ENCODE results near the gene SDK2. TPM values are rescaled to one million over a fixed set of nuclear protein-coding genes. Genes with fewer than 3 reads are reported as not detected.

Gene SDK2
- total and polyA plus RNA-seq, 2 of the 4 experiments (the other 2 are of a cell fraction), result under 0.01 to 0.03 TPM

GRCh38 chr17:73611630-73612029, 32.6 kb downstream of the SDK2 start:
- Histone ChIP-seq H3K9ac (ENCODE audit: low read depth, low read length) (no peak overlapping the region), H4K8ac (ENCODE audit: low read depth in 2 of 2, low read length in 2 of 2) (no peak overlapping the region), H3K23ac (ENCODE audit: low read depth, low read length) (no peak overlapping the region), H3K4me1 (ENCODE audit: control insufficient read depth, insufficient read depth, low read length) (no peaks in the 10 kb centered on the region), H3K4me3 (ENCODE audit: insufficient read depth, low read depth, low read length) (no peak overlapping the region), H3K9me3 (ENCODE audit: control insufficient read depth, insufficient read depth, low read length) (peaks cover 2% of the 10 kb centered on the region), H2AK5ac (ENCODE audit: low read depth, low read length) (no peak overlapping the region), H3K14ac (replicated peaks; ENCODE audit: low read depth, low read length) (no peak overlapping the region), H3K9me1 (ENCODE audit: insufficient read depth, low read length) (no peaks in the 10 kb centered on the region), H3K27ac (ENCODE audit: insufficient read depth, low read length) (no peak overlapping the region), H3K79me1 (ENCODE audit: low read depth in 1 of 2, low read length in 2 of 2) (no peaks in the 10 kb centered on the region), H4K20me1 (ENCODE audit: insufficient read depth, low read length) (no peaks in the 10 kb centered on the region; the same call in 1 of the 2 replicates), H3K27me3 (ENCODE audit: control insufficient read depth, insufficient read depth, low read length) (no peaks in the 10 kb centered on the region), H2BK5ac (ENCODE audit: low read depth, low read length, poor library complexity, severe bottlenecking) (no peak overlapping the region), H2BK120ac (ENCODE audit: low read depth, low read length) (no peak overlapping the region), H2BK20ac (ENCODE audit: low read depth, low read length) (no peak overlapping the region), H2BK15ac (ENCODE audit: low read depth, low read length) (no peak overlapping the region), H4K5ac (ENCODE audit: low read depth, low read length) (no peak overlapping the region), H3K36me3 (ENCODE audit: control insufficient read depth, insufficient read depth, low read length) (no peaks in the 10 kb centered on the region), H2AFZ (replicated peaks; ENCODE audit: low read length, poor library complexity) (no peak overlapping the region), H2AK9ac (replicated peaks; ENCODE audit: low read depth, low read length, poor library complexity) (no peak overlapping the region), H3K4ac (ENCODE audit: low read depth, low read length) (no peak overlapping the region), H3K56ac (ENCODE audit: extremely low read depth, insufficient read depth, low read length) (no peak overlapping the region), H4K91ac (ENCODE audit: insufficient read depth, low read depth, low read length) (no peak overlapping the region), H3K18ac (ENCODE audit: low read depth, low read length) (no peak overlapping the region), H3K4me2 (ENCODE audit: low read depth, low read length) (no peak overlapping the region)
- POLR2A ChIA-PET (ENCODE audit: unreplicated experiment), result no interaction called here
- in situ Hi-C loops (cut with MboI; ENCODE audit: low sequenced_read_pairs) (loop anchor here (25.0 kb wide), 2 partner anchors 101 to 376 kb away; no protein-coding TSS in a partner anchor), dilution Hi-C loops (cut with HindIII; ENCODE audit: low sequenced_read_pairs, unreplicated experiment) (no loop called here), intact Hi-C loops (cut with micrococcal nuclease) (no loop called here)
- no TSS peak for BruUV-seq (replicated peaks)
- WGBS, 2 experiments (ENCODE audit: extremely low coverage in 2 of 2, insufficient read length in 1 of 2), result 100% methylated on average over 1 of the region's 7 CpGs; no CpG with 5 or more reads in 1 of the 2 experiments
- TF ChIP-seq USF2 (IDR thresholded peaks at IDR 0.05; ENCODE audit: low read depth, low read length) (no peak), MAZ (IDR thresholded peaks at IDR 0.05; ENCODE audit: borderline replicate concordance, low read depth, low read length) (no peak), FOS (IDR thresholded peaks at IDR 0.05; ENCODE audit: low read depth, low read length) (no peak), MXI1 (IDR thresholded peaks at IDR 0.05; ENCODE audit: borderline replicate concordance, low read depth, low read length) (no peak), NFE2L2 (IDR thresholded peaks at IDR 0.05; ENCODE audit: low read depth, low read length) (no peak), MAFK (IDR thresholded peaks at IDR 0.05; ENCODE audit: low read depth, low read length) (no peak), CEBPB (IDR thresholded peaks at IDR 0.05; ENCODE audit: low read depth, low read length) (no peak), RFX5 (IDR thresholded peaks at IDR 0.05; ENCODE audit: low read depth, low read length) (no peak), RAD21 (IDR thresholded peaks at IDR 0.05; ENCODE audit: low read length) (no peak), SMC3 (IDR thresholded peaks at IDR 0.05; ENCODE audit: low read depth, low read length) (no peak), BHLHE40 (IDR thresholded peaks at IDR 0.05; ENCODE audit: low read depth, low read length) (no peak), CTCF (conservative IDR thresholded peaks at IDR 0.05; ENCODE audit: low read depth, low read length) (no peak), ELK1 (IDR thresholded peaks at IDR 0.05; ENCODE audit: borderline replicate concordance, low read depth, low read length) (no peak), RCOR1 (IDR thresholded peaks at IDR 0.05; ENCODE audit: insufficient replicate concordance, low read length) (no peak), POLR2A (IDR thresholded peaks at IDR 0.05; ENCODE audit: low read depth, low read length) (no peak), CHD1 (IDR thresholded peaks at IDR 0.05; ENCODE audit: low read depth, low read length) (no peak)
- ATAC-seq (ENCODE audit: low read depth), result no peak
- CTCF ChIA-PET, result no interaction called here
- DNase-seq, result no peak
